GM21526 (cell line): ENCODE data around the gene UBE2G1.

Experiments
- ATAC-seq: cut with Tn5 transposase; IDR thresholded peaks from one replicate; pipeline ENCODE4 v1.9.1; 2021; ENCODE audit warnings: moderate library complexity; ENCODE audit not compliant: unreplicated experiment, low FRiP score

UBE2G1 gene

GRCh38 chr17:4340914-4341615 lies 25.4 kb downstream of the UBE2G1 start:
- no peak for ATAC-seq

GRCh38 chr17:4334776-4335584 lies 31.5 kb downstream of the UBE2G1 start:
- ATAC-seq, result no peak

GRCh38 chr17:4334332-4334731 lies 32.1 kb downstream of the UBE2G1 start:
- ATAC-seq, result no peak

GRCh38 chr17:4333041-4333440 lies 33.4 kb downstream of the UBE2G1 start:
- ATAC-seq, result no peak

GRCh38 chr17:4332296-4332970 lies 34.0 kb downstream of the UBE2G1 start:
- no peak for ATAC-seq

GRCh38 chr17:4331614-4332013 lies 34.9 kb downstream of the UBE2G1 start:
- ATAC-seq, result no peak

GRCh38 chr17:4329838-4330237 lies 36.6 kb downstream of the UBE2G1 start:
- ATAC-seq, result no peak

GRCh38 chr17:4327606-4328005 lies 38.9 kb downstream of the UBE2G1 start:
- no peak for ATAC-seq

- no peak for ATAC-seq
Observed at GRCh38 chr17:4326608-4327007, 39.9 kb downstream of the UBE2G1 start.

GRCh38 chr17:4326112-4326511 lies 40.4 kb downstream of the UBE2G1 start:
- no peak for ATAC-seq

GRCh38 chr17:4324463-4324862 lies 42.0 kb downstream of the UBE2G1 start:
- no peak for ATAC-seq

GRCh38 chr17:4319221-4319620 lies 47.3 kb downstream of the UBE2G1 start:
- no peak for ATAC-seq

GRCh38 chr17:4318596-4318995 lies 47.9 kb downstream of the UBE2G1 start:
- no peak for ATAC-seq

GRCh38 chr17:4318186-4318585 lies 48.3 kb downstream of the UBE2G1 start:
- no peak for ATAC-seq

GRCh38 chr17:4317610-4318009 lies 48.9 kb downstream of the UBE2G1 start:
- ATAC-seq, result no peak

GRCh38 chr17:4316648-4317047 lies 49.8 kb downstream of the UBE2G1 start:
- ATAC-seq, result no peak

GRCh38 chr17:4314618-4315017 lies 51.9 kb downstream of the UBE2G1 start:
- no peak for ATAC-seq

GRCh38 chr17:4314179-4314578 lies 52.3 kb downstream of the UBE2G1 start:
- ATAC-seq, result no peak

GRCh38 chr17:4313221-4314114 lies 53.0 kb downstream of the UBE2G1 start:
- no peak for ATAC-seq

GRCh38 chr17:4310354-4311060 lies 56.0 kb downstream of the UBE2G1 start:
- ATAC-seq, result no peak
